CMK (cell line): Measurements from ENCODE around the gene MLF1.
"Not testable (repeated sequence)": the region's sequence is repeated elsewhere in the genome, so short reads cannot be mapped to it uniquely, and the experiment has no call there.

ENCODE experiments used
- DNase-seq: peaks from one replicate; pipeline ENCODE4 v3.0.0-alpha.2; 2010; ENCODE audit warnings: low read depth

The MLF1 gene

GRCh38 chr3:158570999-158571702 is at the start of gene MLF1:
Gene MLF1, plus strand, starts transcription at chr3:158571194. Its CDS starts 107 bp downstream, at chr3:158571301.
- DNase-seq, result peak; percentile 59

GRCh38 chr3:158522221-158523136 is 48.5 kb upstream of the MLF1 start:
- no peak for DNase-seq

GRCh38 chr3:158528076-158528674 is 42.8 kb upstream of the MLF1 start:
- DNase-seq, result no peak

GRCh38 chr3:158531334-158531733 is 39.7 kb upstream of the MLF1 start:
- no peak for DNase-seq

GRCh38 chr3:158532099-158532734 is 38.8 kb upstream of the MLF1 start:
- DNase-seq, result peak; percentile 3

- DNase-seq, result no peak
These were observed 35.1 kb upstream of the MLF1 start for GRCh38 chr3:158535918-158536317.

GRCh38 chr3:158539414-158540014 is 31.5 kb upstream of the MLF1 start:
- peak; percentile 8 for DNase-seq

- DNase-seq, result no peak
These were observed 30.9 kb upstream of the MLF1 start for GRCh38 chr3:158540066-158540465.

- DNase-seq, result no peak
These were observed 22.3 kb upstream of the MLF1 start for GRCh38 chr3:158548691-158549090.

- DNase-seq, result not testable (repeated sequence)
These were observed 21.1 kb upstream of the MLF1 start for GRCh38 chr3:158549938-158550337.

- no peak for DNase-seq
These were observed 18.9 kb upstream of the MLF1 start for GRCh38 chr3:158552124-158552523.

- DNase-seq, result no peak
These were observed 11.5 kb upstream of the MLF1 start for GRCh38 chr3:158559504-158559903.

GRCh38 chr3:158560979-158561378 is 10.0 kb upstream of the MLF1 start:
- no peak for DNase-seq

GRCh38 chr3:158562674-158563073 is 8.3 kb upstream of the MLF1 start:
- DNase-seq, result no peak

GRCh38 chr3:158563076-158563475 is 7.9 kb upstream of the MLF1 start:
- DNase-seq, result no peak

- no peak for DNase-seq
These were observed 5.9 kb upstream of the MLF1 start for GRCh38 chr3:158565076-158565475.

- no peak for DNase-seq
These were observed 2.2 kb upstream of the MLF1 start for GRCh38 chr3:158568784-158569183.

- DNase-seq, result no peak
These were observed 1.2 kb upstream of the MLF1 start for GRCh38 chr3:158569794-158570193.

- DNase-seq, result no peak
These were observed 1.2 kb downstream of the MLF1 start for GRCh38 chr3:158571969-158572765.

- no peak for DNase-seq
These were observed 1.7 kb downstream of the MLF1 start for GRCh38 chr3:158572766-158573060.

- no peak for DNase-seq
These were observed 2.7 kb downstream of the MLF1 start for GRCh38 chr3:158573714-158574113.
